CD4-positive, alpha-beta T cell treated with Interleukin-2 at 100 ng/mL for 4 hours (primary cell): ENCODE data around the gene CABCOCO1.

ENCODE experiments used
- DNase-seq: peaks from one replicate; pipeline ENCODE4 v3.0.0-alpha.2; 2020; ENCODE audit warnings: low spot score

The CABCOCO1 gene

GRCh38 chr10:61784354-61785133 lies 121.8 kb downstream of the CABCOCO1 start:
- DNase-seq = peak; percentile 12

- no peak for DNase-seq
Observed at GRCh38 chr10:61785473-61786105, 122.9 kb downstream of the CABCOCO1 start.

- no peak for DNase-seq
Observed at GRCh38 chr10:61786728-61787127, 124.0 kb downstream of the CABCOCO1 start.

- no peak for DNase-seq
Observed at GRCh38 chr10:61787170-61787569, 124.4 kb downstream of the CABCOCO1 start.

GRCh38 chr10:61789031-61789430 lies 126.3 kb downstream of the CABCOCO1 start:
- no peak for DNase-seq

GRCh38 chr10:61791216-61791615 lies 128.5 kb downstream of the CABCOCO1 start:
- no peak for DNase-seq

GRCh38 chr10:61792097-61792716 lies 129.5 kb downstream of the CABCOCO1 start:
- no peak for DNase-seq

- no peak for DNase-seq
Observed at GRCh38 chr10:61792921-61793320, 130.2 kb downstream of the CABCOCO1 start.

- no peak for DNase-seq
Observed at GRCh38 chr10:61793760-61794703, 131.3 kb downstream of the CABCOCO1 start.

- DNase-seq = no peak
Observed at GRCh38 chr10:61795147-61795546, 132.4 kb downstream of the CABCOCO1 start.

GRCh38 chr10:61795551-61795950 lies 132.8 kb downstream of the CABCOCO1 start:
- DNase-seq = no peak

- DNase-seq = no peak
Observed at GRCh38 chr10:61796785-61797184, 134.1 kb downstream of the CABCOCO1 start.

- DNase-seq = no peak
Observed at GRCh38 chr10:61797304-61798153, 134.8 kb downstream of the CABCOCO1 start.

GRCh38 chr10:61798713-61799112 lies 136.0 kb downstream of the CABCOCO1 start:
- no peak for DNase-seq

- no peak for DNase-seq
Observed at GRCh38 chr10:61801484-61801883, 138.8 kb downstream of the CABCOCO1 start.

GRCh38 chr10:61803269-61803668 lies 140.5 kb downstream of the CABCOCO1 start:
- no peak for DNase-seq

- no peak for DNase-seq
Observed at GRCh38 chr10:61804414-61804813, 141.7 kb downstream of the CABCOCO1 start.

- DNase-seq = no peak
Observed at GRCh38 chr10:61805091-61805490, 142.4 kb downstream of the CABCOCO1 start.

- no peak for DNase-seq
Observed at GRCh38 chr10:61810263-61810662, 147.5 kb downstream of the CABCOCO1 start.

- no peak for DNase-seq
Observed at GRCh38 chr10:61812052-61812721, 149.5 kb downstream of the CABCOCO1 start.

- DNase-seq = no peak
Observed at GRCh38 chr10:61812920-61813319, 150.2 kb downstream of the CABCOCO1 start.
